Uterus (tissue), 4 donors: Measurements from ENCODE around the gene SNX30. TPM values are rescaled to one million over a fixed set of nuclear protein-coding genes. Genes with fewer than 3 reads are reported as not detected.

Experiments used
- DNase-seq, 2 donors: peaks; one replicate each; pipeline ENCODE4 v3.0.0-alpha.2; 2019 to 2020
- H3K27ac ChIP-seq, 2 donors: fragments of 200-600 bp; sonication (generic); 1 replicate in 1 of 2; 2 replicates in 1 of 2; pipeline ENCODE4 v1.5.1; 2016 to 2018
- H3K27me3 ChIP-seq, 2 donors: fragments of 200-600 bp; sonication (generic); one replicate each; pipeline ENCODE4 v1.5.1; 2018 to 2019; ENCODE audit warnings: control low read depth in 1 of 2
- H3K36me3 ChIP-seq, 2 donors: fragments of 200-600 bp; sonication (generic); one replicate each; pipeline ENCODE4 v1.5.1; 2019; ENCODE audit warnings: control low read depth in 1 of 2
- H3K4me1 ChIP-seq, 2 donors: fragments of 200-600 bp; sonication (generic); one replicate each; pipeline ENCODE4 v1.5.1; 2018 to 2019; ENCODE audit warnings: control low read depth in 1 of 2
- H3K4me3 ChIP-seq, 2 donors: fragments of 200-600 bp; sonication (generic); 1 replicate in 1 of 2; 2 replicates in 1 of 2; pipeline ENCODE4 v1.5.1; 2018 to 2019; ENCODE audit warnings: mild to moderate bottlenecking in 1 of 2
- H3K9me3 ChIP-seq, 2 donors: fragments of 200-600 bp; sonication (generic); one replicate each; pipeline ENCODE4 v1.5.1; 2019; ENCODE audit warnings: control low read depth in 1 of 2
- CTCF ChIP-seq, 4 experiments: fragments of 200-600 bp in 2 of 4; fragments of 450-650 bp in 2 of 4; sonication (generic) in 2 of 4; IDR thresholded peaks; one replicate each; pipeline ENCODE4 v1.5.1; 2016 to 2019; ENCODE audit warnings: antibody characterized with exemption in 4 of 4, mild to moderate bottlenecking in 2 of 4, moderate library complexity in 1 of 4
- POLR2A ChIP-seq, 2 donors: fragments of 450-650 bp; IDR thresholded peaks; one replicate each; pipeline ENCODE4 v1.6.1; 2016; ENCODE audit warnings: antibody characterized with exemption in 2 of 2, mild to moderate bottlenecking in 1 of 2, moderate library complexity in 1 of 2
- intact Hi-C: fragments of 100-400 bp; cut with DNase I; formaldehyde crosslinking; loops from one replicate; pipeline ENCODE4 v1.15.1; 2023; ENCODE audit warnings: low total_unique reads
- total RNA-seq, 4 donors: library from RNA; depleted of rRNA in 3 of 4; stranded (reverse); fragments of >200 nt in 3 of 4; gene quantifications; one replicate each; pipeline versions ENCODE4 v1.1.0 to v1.2.4, GENCODE V29; 2014 to 2023
- donor health status: DM: yes; HTN: yes; CAD: no.

SNX30 gene
- total RNA-seq, 4 donors from 2014 or later = 3.1 to 20.3 (median 11.6) TPM

- no peaks in the 10 kb centered on the region for H3K36me3 ChIP-seq
- TF ChIP-seq POLR2A (IDR thresholded peaks at IDR 0.05) (no peak), CTCF (IDR thresholded peaks at IDR 0.05) (no peak)
- H3K9me3 ChIP-seq = no peaks in the 10 kb centered on the region
These were observed 121.5 kb downstream of the SNX30 start for GRCh38 chr9:112872019-112872418.

GRCh38 chr9:112873773-112874405 lies 123.3 kb downstream of the SNX30 start:
- H3K9me3 ChIP-seq = no peaks in the 10 kb centered on the region
- intact Hi-C loops = no loop called here
- no peaks in the 10 kb centered on the region for H3K36me3 ChIP-seq

More at GRCh38 chr9:112872019-112872418, 121.5 kb downstream of the SNX30 start:
- Histone ChIP-seq H3K4me3 (no peak overlapping the region), H3K27me3 (no peaks in the 10 kb centered on the region), H3K4me1 (no peaks in the 10 kb centered on the region), H3K27ac (no peak overlapping the region)
- intact Hi-C loops = no loop called here
- DNase-seq = no peak

GRCh38 chr9:112878752-112879151 lies 128.2 kb downstream of the SNX30 start:
- no peak for TF ChIP-seq POLR2A (IDR thresholded peaks at IDR 0.05)
- no peak for TF ChIP-seq CTCF (IDR thresholded peaks at IDR 0.05)
- intact Hi-C loops = no loop called here
- no peak overlapping the region for H3K27ac ChIP-seq
- H3K36me3 ChIP-seq = no peaks in the 10 kb centered on the region
- DNase-seq = no peak
- no peaks in the 10 kb centered on the region for H3K27me3 ChIP-seq
- no peaks in the 10 kb centered on the region for H3K9me3 ChIP-seq
- H3K4me1 ChIP-seq = no peaks in the 10 kb centered on the region
- no peak overlapping the region for H3K4me3 ChIP-seq

More at GRCh38 chr9:112873773-112874405, 123.3 kb downstream of the SNX30 start:
- Histone ChIP-seq H3K27me3 (no peaks in the 10 kb centered on the region), H3K4me1 (no peaks in the 10 kb centered on the region), H3K27ac (no peak overlapping the region), H3K4me3 (no peak overlapping the region)
- no peak for DNase-seq
- TF ChIP-seq CTCF (IDR thresholded peaks at IDR 0.05) = no peak
- TF ChIP-seq POLR2A (IDR thresholded peaks at IDR 0.05) = no peak

- Histone ChIP-seq H3K9me3 (no peaks in the 10 kb centered on the region), H3K27me3 (no peaks in the 10 kb centered on the region), H3K4me1 (no peaks in the 10 kb centered on the region), H3K4me3 (no peak overlapping the region), H3K36me3 (no peaks in the 10 kb centered on the region), H3K27ac (no peak overlapping the region)
- intact Hi-C loops = no loop called here
- TF ChIP-seq CTCF (IDR thresholded peaks at IDR 0.05) = no peak
- TF ChIP-seq POLR2A (IDR thresholded peaks at IDR 0.05) = no peak
- no peak for DNase-seq
These were observed 130.1 kb downstream of the SNX30 start for GRCh38 chr9:112880650-112881049.

- intact Hi-C loops = no loop called here
- H3K27ac ChIP-seq = no peak overlapping the region
- no peaks in the 10 kb centered on the region for H3K9me3 ChIP-seq
- DNase-seq = no peak
- no peak overlapping the region for H3K4me3 ChIP-seq
- no peaks in the 10 kb centered on the region for H3K36me3 ChIP-seq
- no peaks in the 10 kb centered on the region for H3K4me1 ChIP-seq
- TF ChIP-seq POLR2A (IDR thresholded peaks at IDR 0.05) (no peak), CTCF (IDR thresholded peaks at IDR 0.05) (no peak)
- no peaks in the 10 kb centered on the region for H3K27me3 ChIP-seq
These were observed 130.8 kb downstream of the SNX30 start for GRCh38 chr9:112881331-112881730.
